ENCODE results near the gene HIPK3. TPM values are rescaled to one million over a fixed set of nuclear protein-coding genes. Genes with fewer than 3 reads are reported as not detected.
"Not testable (repeated sequence)": the region's sequence is repeated elsewhere in the genome, so short reads cannot be mapped to it uniquely, and the experiment has no call there.

The HIPK3 gene
- total and polyA plus RNA-seq, 2 donors (not counting 3 experiments of a cell fraction or from before 2014, with no cell fraction given): 13.3 to 36.1 TPM

- Histone ChIP-seq H3K4me2 (ENCODE audit: insufficient read depth, low read length) (no peak overlapping the region), H3K9me3 (replicated peaks; ENCODE audit: control insufficient read depth, insufficient read depth, low read length) (no peaks in the 10 kb centered on the region), H3K36me3 (ENCODE audit: control insufficient read depth in 2 of 2, extremely low read depth in 1 of 2, insufficient read depth in 2 of 2, low read length in 2 of 2) (no peaks in the 10 kb centered on the region), H3K4me3 (replicated peaks in 1 of 3; ENCODE audit: insufficient read depth in 1 of 3, low read depth in 1 of 3, low read length in 3 of 3) (no peak overlapping the region), H3K27ac (ENCODE audit: insufficient read depth, low read depth, low read length) (no peak overlapping the region), H3K9me1 (replicated peaks; ENCODE audit: control insufficient read depth, extremely low read depth, insufficient read depth, low read length) (no peaks in the 10 kb centered on the region), H4K20me1 (replicated peaks; ENCODE audit: control insufficient read depth, extremely low read depth, insufficient read depth, low read length) (no peaks in the 10 kb centered on the region), H2AFZ (ENCODE audit: low read depth, low read length) (no peak overlapping the region), H3K4me1 (ENCODE audit: control insufficient read depth, extremely low read depth, insufficient read depth, low read length) (no peaks in the 10 kb centered on the region), H3K9ac (replicated peaks; ENCODE audit: extremely low read depth, insufficient read depth, low read length) (no peak overlapping the region), H3K79me2 (ENCODE audit: control insufficient read depth, insufficient read depth, low read length) (peaks cover 60% of the 10 kb centered on the region), H3K27me3 (ENCODE audit: control insufficient read depth in 2 of 2, insufficient read depth in 2 of 2, low read length in 2 of 2) (no peaks in the 10 kb centered on the region)
- DNase-seq (ENCODE audit: low read depth, low spot score): no peak
- TF ChIP-seq MAX (IDR thresholded peaks at IDR 0.05; ENCODE audit: insufficient read depth, insufficient read length) (no peak), JUN (IDR thresholded peaks at IDR 0.05; ENCODE audit: borderline replicate concordance, insufficient read depth, insufficient read length, low read depth) (no peak), CTCF (IDR thresholded peaks at IDR 0.05; ENCODE audit: extremely low read depth in 1 of 2, insufficient read depth in 1 of 2, low read depth in 1 of 2, low read length in 2 of 2) (no peak), FOS (IDR thresholded peaks at IDR 0.05; ENCODE audit: borderline replicate concordance, insufficient read depth, low read length) (no peak), EZH2 (IDR thresholded peaks at IDR 0.05; ENCODE audit: borderline replicate concordance, low read depth, low read length, severe bottlenecking) (no peak), GATA2 (IDR thresholded peaks at IDR 0.05; ENCODE audit: insufficient read depth, insufficient read length, low read depth, low read length) (no peak), POLR2A (IDR thresholded peaks at IDR 0.05; ENCODE audit: low read depth, low read length) (no peak), POLR2AphosphoS5 (IDR thresholded peaks at IDR 0.05; ENCODE audit: insufficient read depth, low read depth, low read length) (no peak), MYC (IDR thresholded peaks at IDR 0.05; ENCODE audit: low read depth, low read length) (no peak)
- CTCF ChIA-PET: interaction anchor here (2.0 kb wide), 1 partner anchor 138 kb away, joined by 6 read pairs; no protein-coding TSS in a partner anchor
- POLR2A ChIA-PET: no interaction called here
- intact Hi-C loops (cut with micrococcal nuclease) (no loop called here), dilution Hi-C loops (cut with MboI; ENCODE audit: extremely low pct_ligation_motif_present, low sequenced_read_pairs) (no loop called here)
- BruUV-seq (replicated peaks): no TSS peak
- FAIRE-seq: no peak
Measured at GRCh38 chr11:33303541-33303940, 46.4 kb downstream of the HIPK3 start.

GRCh38 chr11:33306821-33307220 is 49.6 kb downstream of the HIPK3 start:
- POLR2A ChIA-PET: interaction anchor here (0.7 kb wide), 1 partner anchor 52 kb away, joined by 5 read pairs; no protein-coding TSS in a partner anchor
- H3K27me3 ChIP-seq (ENCODE audit: control insufficient read depth in 2 of 2, insufficient read depth in 2 of 2, low read length in 2 of 2); H3K9me3 ChIP-seq (replicated peaks; ENCODE audit: control insufficient read depth, insufficient read depth, low read length); FAIRE-seq; H3K4me2 ChIP-seq (ENCODE audit: insufficient read depth, low read length); H3K4me1 ChIP-seq (ENCODE audit: control insufficient read depth, extremely low read depth, insufficient read depth, low read length); H3K27ac ChIP-seq (ENCODE audit: insufficient read depth, low read depth, low read length); BruUV-seq (replicated peaks); H3K36me3 ChIP-seq (ENCODE audit: control insufficient read depth in 2 of 2, extremely low read depth in 1 of 2, insufficient read depth in 2 of 2, low read length in 2 of 2); intact Hi-C loops (cut with micrococcal nuclease); H3K4me3 ChIP-seq (replicated peaks in 1 of 3; ENCODE audit: insufficient read depth in 1 of 3, low read depth in 1 of 3, low read length in 3 of 3); H3K9ac ChIP-seq (replicated peaks; ENCODE audit: extremely low read depth, insufficient read depth, low read length); H3K9me1 ChIP-seq (replicated peaks; ENCODE audit: control insufficient read depth, extremely low read depth, insufficient read depth, low read length); H2AFZ ChIP-seq (ENCODE audit: low read depth, low read length); dilution Hi-C loops (cut with MboI; ENCODE audit: extremely low pct_ligation_motif_present, low sequenced_read_pairs); DNase-seq (ENCODE audit: low read depth, low spot score); H4K20me1 ChIP-seq (replicated peaks; ENCODE audit: control insufficient read depth, extremely low read depth, insufficient read depth, low read length): not testable (repeated sequence)
- H3K79me2 ChIP-seq (ENCODE audit: control insufficient read depth, insufficient read depth, low read length): peaks cover 63% of the 10 kb centered on the region
- CTCF ChIA-PET: interaction anchor here (2.1 kb wide), 1 partner anchor 32 kb away, joined by 4 read pairs; no protein-coding TSS in a partner anchor
